Osteocyte (in vitro differentiated cells): Measurements from ENCODE around the gene FUT8. TPM values are rescaled to one million over a fixed set of nuclear protein-coding genes. Genes with fewer than 3 reads are reported as not detected.

Experiments
- DNase-seq: peaks from one replicate; pipeline ENCODE4 v3.0.0; 2021; ENCODE audit warnings: mixed read lengths; ENCODE audit not compliant: unreplicated experiment; ENCODE audit errors: extremely low spot score
- H3K27ac Mint-ChIP-seq: one replicate; pipeline ENCODE4 v1.8.0; 2021; ENCODE audit warnings: mild to moderate bottlenecking, mixed read lengths; ENCODE audit not compliant: unreplicated experiment
- H3K27me3 Mint-ChIP-seq: one replicate; pipeline ENCODE4 v1.8.0; 2021; ENCODE audit warnings: mixed read lengths; ENCODE audit not compliant: unreplicated experiment
- H3K36me3 Mint-ChIP-seq: one replicate; pipeline ENCODE4 v1.8.0; 2021; ENCODE audit warnings: mixed read lengths; ENCODE audit not compliant: unreplicated experiment
- H3K4me1 Mint-ChIP-seq: one replicate; pipeline ENCODE4 v1.8.0; 2021; ENCODE audit warnings: mixed read lengths; ENCODE audit not compliant: unreplicated experiment
- H3K4me3 Mint-ChIP-seq: one replicate; pipeline ENCODE4 v1.8.0; 2021; ENCODE audit warnings: mild to moderate bottlenecking, moderate library complexity, mixed read lengths; ENCODE audit not compliant: unreplicated experiment
- H3K9me3 Mint-ChIP-seq: one replicate; pipeline ENCODE4 v1.8.0; 2021; ENCODE audit warnings: mixed read lengths; ENCODE audit not compliant: unreplicated experiment
- CTCF ChIP-seq: fragments of 200-600 bp; sonication (generic); IDR thresholded peaks from 2 replicates; pipeline ENCODE4 v1.5.0; 2021; ENCODE audit warnings: antibody characterized with exemption, mild to moderate bottlenecking, moderate library complexity
- total RNA-seq: library from RNA; stranded (reverse); gene quantifications from 2 replicates; pipeline ENCODE4 v1.2.1, GENCODE V29; 2021

Gene FUT8
- total RNA-seq, 1 donor from 2014 or later, result 35.5 TPM

DNA sequence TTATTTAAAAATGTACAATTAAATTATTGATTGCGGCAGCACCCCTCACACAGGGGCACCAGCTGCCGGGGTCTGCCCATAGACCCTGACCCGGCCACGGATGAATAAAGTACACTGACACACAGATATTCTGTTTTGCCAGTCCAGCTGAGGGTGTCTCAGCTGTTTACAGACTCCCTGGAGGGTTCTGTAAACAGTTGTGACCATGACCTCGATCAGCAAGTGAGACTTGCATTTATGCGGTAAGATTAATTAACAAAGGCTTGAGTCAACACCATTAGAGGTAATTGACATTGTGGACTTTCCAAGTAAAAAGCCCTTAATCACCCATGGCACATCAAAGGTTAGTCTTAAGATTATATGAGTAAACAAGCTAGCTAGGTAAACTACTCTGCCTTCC is 94.3 kb downstream of the FUT8 start:
- no peak for TF ChIP-seq CTCF
- no peak overlapping the region for H3K27ac Mint-ChIP-seq
- no peak overlapping the region for H3K4me3 Mint-ChIP-seq
- peaks cover 5% of the 10 kb centered on the region for H3K4me1 Mint-ChIP-seq
- peaks cover 23% of the 10 kb centered on the region for H3K9me3 Mint-ChIP-seq
- H3K27me3 Mint-ChIP-seq, result no peaks in the 10 kb centered on the region
- H3K36me3 Mint-ChIP-seq, result peaks cover 4% of the 10 kb centered on the region
- no peak for DNase-seq

DNA sequence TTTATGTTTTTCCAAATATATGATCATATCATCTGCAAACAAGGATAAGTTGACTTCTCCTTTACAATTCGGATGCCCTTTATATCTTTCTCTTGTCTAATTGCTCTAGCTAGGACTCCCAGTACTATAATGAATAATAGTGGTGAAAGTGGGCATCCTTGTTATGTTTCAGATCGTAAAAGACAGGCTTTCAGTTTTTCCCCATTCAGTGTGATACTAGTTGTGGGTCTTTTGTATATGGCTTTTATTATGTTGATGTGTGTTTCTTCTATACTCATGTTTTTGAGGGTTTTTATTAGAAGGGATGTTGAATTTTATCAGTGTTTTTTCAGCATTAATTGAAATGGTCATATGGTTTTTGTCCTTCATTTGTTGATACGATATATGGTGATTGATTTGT is 97.3 kb downstream of the FUT8 start:
- Mint-ChIP-seq H3K4me1 (no peaks in the 10 kb centered on the region), H3K27me3 (no peaks in the 10 kb centered on the region), H3K9me3 (peaks cover 23% of the 10 kb centered on the region), H3K4me3 (no peak overlapping the region), H3K27ac (no peak overlapping the region), H3K36me3 (peaks cover 4% of the 10 kb centered on the region)
- TF ChIP-seq CTCF, result no peak
- no peak for DNase-seq

DNA sequence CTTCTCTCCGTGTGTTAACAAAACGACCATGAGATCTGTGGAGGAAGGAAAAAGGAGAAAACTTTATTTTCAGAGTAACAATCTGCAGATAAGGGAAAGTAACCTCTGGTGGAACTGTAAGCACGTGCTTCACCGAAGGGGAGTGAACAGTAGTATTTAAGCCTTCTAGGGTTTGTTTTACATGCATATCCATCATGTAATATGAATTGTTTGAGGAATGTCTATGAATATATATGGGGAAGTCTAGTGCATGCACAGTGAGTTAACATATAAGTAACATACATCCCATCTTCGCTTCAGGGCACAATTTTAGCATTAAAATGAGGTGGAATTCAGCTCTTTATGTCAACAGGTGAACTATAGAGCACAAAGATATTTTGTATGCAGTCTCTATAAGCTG is 101.1 kb downstream of the FUT8 start:
- Mint-ChIP-seq H3K27me3 (no peaks in the 10 kb centered on the region), H3K9me3 (peaks cover 14% of the 10 kb centered on the region), H3K4me1 (no peaks in the 10 kb centered on the region), H3K36me3 (peaks cover 4% of the 10 kb centered on the region), H3K4me3 (no peak overlapping the region), H3K27ac (no peak overlapping the region)
- no peak for DNase-seq
- no peak for TF ChIP-seq CTCF

DNA sequence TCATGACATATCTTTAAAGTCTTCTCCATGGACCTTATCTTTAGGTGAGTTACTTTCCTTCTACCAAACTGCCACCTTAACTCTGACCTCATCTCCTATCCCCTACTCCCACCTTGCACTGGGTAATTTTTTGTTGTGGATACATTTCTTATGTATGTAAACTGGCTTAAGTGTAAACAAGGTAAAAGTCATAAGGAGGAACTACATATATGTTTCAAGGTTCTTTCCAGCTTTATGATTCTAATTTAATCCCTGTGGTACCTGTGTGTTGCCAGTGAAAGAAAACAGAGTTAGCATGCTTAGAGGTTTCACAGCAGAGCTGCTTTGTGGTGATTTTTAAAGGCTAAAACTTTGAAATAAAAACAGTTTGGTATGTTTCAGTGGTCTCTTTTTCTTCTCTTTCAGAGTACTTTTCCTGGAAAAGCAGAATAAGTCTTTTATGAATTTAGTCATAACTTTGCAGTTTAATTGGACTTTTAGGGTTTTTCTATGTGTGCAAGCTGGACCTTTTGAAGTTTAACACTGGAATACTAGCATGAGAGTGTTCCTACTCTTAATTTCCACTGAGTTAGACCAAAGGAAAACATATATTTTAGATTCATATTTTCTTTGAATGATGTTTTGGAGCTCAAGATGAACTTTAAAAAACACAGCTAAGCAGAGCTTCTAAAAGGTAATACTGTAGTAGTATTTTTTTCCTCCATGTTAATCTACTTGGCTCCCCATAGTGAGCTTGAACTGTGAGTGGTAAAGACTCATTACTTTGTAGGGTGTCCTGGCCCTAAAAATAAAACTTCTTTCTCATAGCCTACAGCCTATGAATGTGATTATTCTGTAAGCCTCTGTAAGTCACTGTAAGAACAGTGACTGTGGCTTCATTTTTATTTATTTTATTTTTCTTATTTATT is 105.4 kb downstream of the FUT8 start:
- DNase-seq, result no peak
- Mint-ChIP-seq H3K4me1 (no peaks in the 10 kb centered on the region), H3K36me3 (no peaks in the 10 kb centered on the region), H3K27ac (no peak overlapping the region), H3K27me3 (no peaks in the 10 kb centered on the region), H3K4me3 (no peak overlapping the region), H3K9me3 (no peaks in the 10 kb centered on the region)
- TF ChIP-seq CTCF, result no peak

- Mint-ChIP-seq H3K4me3 (no peak overlapping the region), H3K36me3 (peaks cover 1% of the 10 kb centered on the region), H3K27me3 (no peaks in the 10 kb centered on the region), H3K9me3 (peaks cover 22% of the 10 kb centered on the region), H3K27ac (no peak overlapping the region), H3K4me1 (no peaks in the 10 kb centered on the region)
- TF ChIP-seq CTCF, result no peak
- no peak for DNase-seq
These were observed 115.5 kb downstream of the FUT8 start for GRCh38 chr14:65528069-65528468.
